ENCODE results near the gene PMP22. TPM values are rescaled to one million over a fixed set of nuclear protein-coding genes. Genes with fewer than 3 reads are reported as not detected.

The PMP22 gene
- total and polyA plus RNA-seq, 2 of the 13 experiments (the other 11 are each of a cell fraction or from before 2014, with no cell fraction given): 5.7 to 6.2 TPM

- no peak overlapping the region for H2AFZ ChIP-seq (ENCODE audit: low read length)
- FAIRE-seq: no peak
- in situ Hi-C loops (cut with HindIII; ENCODE audit: extremely low pct_ligation_motif_present, low pct_unique_long_range_greater_than_20kb): no loop called here
Measured at GRCh38 chr17:15180121-15180561, 85.0 kb downstream of the PMP22 start.

More at GRCh38 chr17:15180121-15180561, 85.0 kb downstream of the PMP22 start:
- no peak for DNase-seq (ENCODE audit: low spot score)
- Histone ChIP-seq H3K4me2 (ENCODE audit: low read depth, low read length) (no peak overlapping the region), H3K4me1 (ENCODE audit: insufficient read depth, low read length) (peaks cover 9% of the 10 kb centered on the region; the same call in 1 of the 2 replicates), H3K9ac (ENCODE audit: insufficient read depth, low read depth, low read length) (no peak overlapping the region), H3K27me3 (ENCODE audit: control insufficient read depth in 1 of 2, insufficient read depth in 2 of 2, low read length in 2 of 2) (peaks cover 0 to 21% of the 10 kb centered on the region in 2 experiments; a peak in 4 of 5 replicates), H4K20me1 (ENCODE audit: insufficient read depth, low read length) (no peaks in the 10 kb centered on the region), H3K9me3 (ENCODE audit: low read length) (no peaks in the 10 kb centered on the region), H3K27ac (ENCODE audit: extremely low read length, insufficient read depth, low read length) (no peak overlapping the region), H3K79me2 (ENCODE audit: insufficient read depth, low read length) (no peaks in the 10 kb centered on the region), H3K36me3 (replicated peaks in 1 of 2; ENCODE audit: control insufficient read depth in 1 of 2, insufficient read depth in 2 of 2, low read length in 2 of 2) (no peaks in the 10 kb centered on the region), H3K4me3 (replicated peaks in 1 of 3; ENCODE audit: insufficient read depth in 1 of 3, low read depth in 2 of 3, low read length in 3 of 3) (no peak overlapping the region)
- ChIA-PET CTCF (ENCODE audit: low intra/inter-chr PET ratio, low total read pairs) (no interaction called here), POLR2A (no interaction called here)
- no peak for ATAC-seq
- 52% methylated on average over 8 of the region's 8 CpGs for WGBS (ENCODE audit: low lambda C conversion rate)
- intact Hi-C loops (cut with micrococcal nuclease; ENCODE audit: unreplicated experiment): no loop called here
- BruUV-seq (replicated peaks): no TSS peak
- TF ChIP-seq MLX (CRISPR knock-in tag; IDR thresholded peaks at IDR 0.05) (no peak), ZNF740 (CRISPR knock-in tag; IDR thresholded peaks at IDR 0.05) (no peak), CTCF (CRISPR knock-in tag; IDR thresholded peaks at IDR 0.05) (no peak), ZNF468 (CRISPR knock-in tag; IDR thresholded peaks at IDR 0.05) (no peak), GLI4 (CRISPR knock-in tag; IDR thresholded peaks at IDR 0.05; ENCODE audit: borderline replicate concordance) (no peak)

Small RNAs within 50 kb of the gene (microRNA-seq; reads per million reads assigned to microRNA genes)
- gene MIR4731: 0.68 reads per million

Small RNAs within 50 kb of the gene (small RNA-seq; reads per million reads assigned to genes)
- gene MIR4731 (ENCODE audit: insufficient read depth in 2 of 3, insufficient read length in 3 of 3, low read depth in 2 of 3, low replicate concordance in 1 of 3) (0 reads per million in 3 experiments), gene RNU6-799P (ENCODE audit: insufficient read depth in 2 of 3, insufficient read length in 3 of 3, low read depth in 2 of 3, low replicate concordance in 1 of 3) (0 reads per million in 3 experiments)

Other genes starting within 250 kb of the PMP22 start
- gene TEKT3, start 76.3 kb upstream of the PMP22 start, total RNA-seq (2016; rRNA removed; fragmentation: Illumina TruSeq; extraction: Trizol): 0.58 TPM in 1 of 2 replicates, not detected in the other
- 0.82 and 3.4 TPM in 2 replicates for gene TEKT3, start 76.3 kb upstream of the PMP22 start, polyA plus RNA-seq (2011; rRNA removed)
- gene CDRT4, start 202.3 kb upstream of the PMP22 start, total RNA-seq (2016; rRNA removed; fragmentation: Illumina TruSeq; extraction: Trizol): 1.9 and 5.8 TPM in 2 replicates
- gene CDRT4, start 202.3 kb upstream of the PMP22 start, polyA plus RNA-seq (2011; rRNA removed): 12.1 and 12.8 TPM in 2 replicates

All from HepG2 (cell line).